Ishikawa (cell line): ENCODE data around the gene KRT17.
A peak's percentile ranks its signal among the peaks of the same experiment; 100 is the strongest.

Experiments
- CEBPB ChIP-seq: IDR thresholded peaks from 2 replicates; pipeline ENCODE4 v1.6.1; 2012
- CREB1 ChIP-seq: IDR thresholded peaks from 2 replicates; pipeline ENCODE4 v1.6.1; 2012; ENCODE audit warnings: low read depth
- EGR1 ChIP-seq: IDR thresholded peaks from 2 replicates; pipeline ENCODE4 v1.6.1; 2012
- EP300 ChIP-seq: IDR thresholded peaks from 2 replicates; pipeline ENCODE4 v1.6.1; 2012; ENCODE audit warnings: borderline replicate concordance
- FOXM1 ChIP-seq: IDR thresholded peaks from 2 replicates; pipeline ENCODE4 v1.6.1; 2012; ENCODE audit warnings: low read depth, borderline replicate concordance
- MAX ChIP-seq: IDR thresholded peaks from 2 replicates; pipeline ENCODE4 v1.6.1; 2012
- NFIC ChIP-seq: IDR thresholded peaks from 2 replicates; pipeline ENCODE4 v1.6.1; 2012
- RAD21 ChIP-seq: IDR thresholded peaks from 2 replicates; pipeline ENCODE4 v1.6.1; 2012; ENCODE audit warnings: low read depth
- REST ChIP-seq: IDR thresholded peaks from 2 replicates; pipeline ENCODE4 v1.6.1; 2012; ENCODE audit warnings: low read depth, mild to moderate bottlenecking
- TAF1 ChIP-seq: IDR thresholded peaks from 2 replicates; pipeline ENCODE4 v1.6.1; 2012; ENCODE audit warnings: low read depth, mild to moderate bottlenecking
- TCF12 ChIP-seq: IDR thresholded peaks from 2 replicates; pipeline ENCODE4 v1.6.1; 2012; ENCODE audit warnings: low read depth
- TEAD4 ChIP-seq: IDR thresholded peaks from 2 replicates; pipeline ENCODE4 v1.6.1; 2012
- USF1 ChIP-seq: IDR thresholded peaks from 2 replicates; pipeline ENCODE4 v1.6.1; 2012
- YY1 ChIP-seq: IDR thresholded peaks from 2 replicates; pipeline ENCODE4 v1.6.1; 2012; ENCODE audit warnings: low read depth
- ZBTB7A ChIP-seq: IDR thresholded peaks from 2 replicates; pipeline ENCODE4 v1.6.1; 2012; ENCODE audit warnings: low read depth

Gene KRT17

GRCh38 chr17:41624208-41625101 is at the start of gene KRT17:
TSS of gene KRT17 (minus strand) at chr17:41624575. CDS start at chr17:41624509, 66 bp downstream.
- no peak for TF ChIP-seq FOXM1
- no peak for TF ChIP-seq RAD21
- no peak for TF ChIP-seq EGR1
- TF ChIP-seq CREB1 = 0 out of 2 replicates have a peak, but pooled peaks have one; percentile 28
- no peak for TF ChIP-seq YY1
- peak; percentile 93 for TF ChIP-seq NFIC
- TF ChIP-seq TAF1 = no peak
- peak; percentile 57; the same call in 1 of the 2 replicates for TF ChIP-seq USF1
- peak; percentile 90 for TF ChIP-seq TCF12
- peak; percentile 71 for TF ChIP-seq EP300
- peak; percentile 73 for TF ChIP-seq REST
- peak; percentile 71; the same call in 1 of the 2 replicates for TF ChIP-seq CEBPB
- TF ChIP-seq TEAD4 = peak; percentile 72
- TF ChIP-seq MAX = peak; percentile 90
- no peak for TF ChIP-seq ZBTB7A

DNA sequence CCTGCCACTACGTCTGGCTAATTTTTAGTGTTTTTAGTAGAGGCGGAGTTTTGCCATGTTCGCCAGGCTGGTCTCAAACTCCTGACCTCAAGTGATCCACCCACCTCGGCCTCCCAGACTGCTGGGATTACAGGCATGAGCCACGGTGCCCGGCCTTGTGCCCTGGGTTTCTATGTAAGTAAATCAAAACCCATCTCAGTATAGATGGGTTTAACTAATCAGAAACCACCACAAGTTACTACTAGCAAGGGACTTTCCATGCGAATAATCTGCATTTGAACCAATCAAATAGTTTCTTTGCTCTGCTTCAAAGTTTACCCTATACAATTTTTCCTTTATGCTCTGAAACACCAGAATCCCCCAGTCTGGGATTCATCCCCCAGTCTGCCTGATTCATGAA is 47.8 kb upstream of the KRT17 start:
- TF ChIP-seq TCF12 (no peak), RAD21 (no peak), MAX (no peak), CREB1 (no peak), TEAD4 (no peak), REST (no peak), ZBTB7A (no peak), TAF1 (no peak), EP300 (no peak), FOXM1 (no peak), CEBPB (no peak), USF1 (no peak), EGR1 (no peak), NFIC (no peak), YY1 (no peak)

- TF ChIP-seq TAF1 (no peak), RAD21 (no peak), YY1 (no peak), MAX (0 out of 2 replicates have a peak, but pooled peaks have one; percentile 20), ZBTB7A (0 out of 2 replicates have a peak, but pooled peaks have one; percentile 7), TEAD4 (no peak), CEBPB (no peak), TCF12 (0 out of 2 replicates have a peak, but pooled peaks have one; percentile 4), CREB1 (no peak), NFIC (no peak)
Observed at GRCh38 chr17:41667280-41668041, 43.1 kb upstream of the KRT17 start.

GRCh38 chr17:41666708-41667279 is 42.4 kb upstream of the KRT17 start:
- TF ChIP-seq TCF12 (0 out of 2 replicates have a peak, but pooled peaks have one; percentile 12), MAX (peak; percentile 44), TAF1 (no peak), NFIC (no peak), EGR1 (no peak), EP300 (no peak), REST (no peak), CREB1 (no peak), YY1 (peak; percentile 38; the same call in 1 of the 2 replicates), TEAD4 (no peak), USF1 (no peak), RAD21 (peak; percentile 89), ZBTB7A (peak; percentile 68; the same call in 1 of the 2 replicates)
